Loucy (cell line): ENCODE data around the gene IL11.
"Not testable (repeated sequence)": the region's sequence is repeated elsewhere in the genome, so short reads cannot be mapped to it uniquely, and the experiment has no call there.

Source experiments
- H2AFZ ChIP-seq: fragments of 200-600 bp; sonication (generic); 2 replicates; pipeline ENCODE4 v1.6.0; 2016; ENCODE audit warnings: antibody characterized with exemption, mild to moderate bottlenecking, low read length, moderate library complexity
- H3F3A ChIP-seq: fragments of 200-600 bp; 2 replicates; pipeline ENCODE4 v1.6.0; 2016; ENCODE audit warnings: antibody characterized with exemption, low read depth, mild to moderate bottlenecking
- H3K27me3 ChIP-seq: fragments of 200-600 bp; sonication (generic); 2 replicates; pipeline ENCODE4 v1.6.1; 2014; ENCODE audit warnings: low read length, mild to moderate bottlenecking; ENCODE audit not compliant: insufficient read depth, poor library complexity, severe bottlenecking
- H3K36me3 ChIP-seq: fragments of 200-600 bp; sonication (generic); 2 replicates; pipeline ENCODE4 v1.6.1; 2016; ENCODE audit warnings: low read length; ENCODE audit not compliant: insufficient read depth
- H3K4me1 ChIP-seq: fragments of 200-600 bp; sonication (generic); 2 replicates; pipeline ENCODE4 v1.5.1; 2014; ENCODE audit warnings: low read length, mild to moderate bottlenecking; ENCODE audit not compliant: insufficient read depth, poor library complexity, severe bottlenecking
- H3K4me2 ChIP-seq: fragments of 200-600 bp; sonication (generic); 2 replicates; pipeline ENCODE4 v1.6.0; 2014; ENCODE audit warnings: antibody characterized with exemption, low read length, low read depth, mild to moderate bottlenecking; ENCODE audit not compliant: poor library complexity, severe bottlenecking
- H3K4me3 ChIP-seq: fragments of 200-600 bp; sonication (generic); 2 replicates; pipeline ENCODE4 v1.5.1; 2014; ENCODE audit warnings: low read length, mild to moderate bottlenecking, mixed read lengths; ENCODE audit not compliant: poor library complexity, severe bottlenecking
- H3K79me2 ChIP-seq: fragments of 200-600 bp; sonication (generic); 2 replicates; pipeline ENCODE4 v1.6.1; 2014; ENCODE audit warnings: low read length; ENCODE audit not compliant: insufficient read depth
- H3K9ac ChIP-seq: fragments of 200-600 bp; sonication (generic); 2 replicates; pipeline ENCODE4 v1.6.0; 2014; ENCODE audit warnings: mild to moderate bottlenecking, low read depth, low read length, moderate library complexity; ENCODE audit not compliant: poor library complexity, severe bottlenecking
- H3K9me2 ChIP-seq: fragments of 200-600 bp; sonication (generic); replicated peaks from 2 replicates; pipeline ENCODE4 v1.6.1; 2016; ENCODE audit warnings: low read depth, low read length, mixed read lengths
- H3K9me3 ChIP-seq: fragments of 200-600 bp; sonication (generic); 2 replicates; pipeline ENCODE4 v1.6.1; 2014; ENCODE audit warnings: mild to moderate bottlenecking, antibody characterized with exemption, low read length, low read depth; ENCODE audit not compliant: insufficient read depth
- H4K20me1 ChIP-seq: fragments of 200-600 bp; sonication (generic); 2 replicates; pipeline ENCODE4 v1.6.0; 2014; ENCODE audit warnings: antibody characterized with exemption, low read length, mild to moderate bottlenecking; ENCODE audit not compliant: insufficient read depth, poor library complexity, severe bottlenecking
- CTCF ChIP-seq: fragments of 200-600 bp; sonication (generic); conservative IDR thresholded peaks from 2 replicates; pipeline ENCODE4 v1.5.1; 2014; ENCODE audit warnings: mild to moderate bottlenecking, antibody characterized with exemption, low read length
- EZH2phosphoT487 ChIP-seq: fragments of 200-600 bp; IDR thresholded peaks from 2 replicates; pipeline ENCODE4 v1.6.1; 2018; ENCODE audit warnings: antibody characterized with exemption, mild to moderate bottlenecking, moderate library complexity, borderline replicate concordance

The IL11 gene

GRCh38 chr19:55418185-55418584 is 47.9 kb upstream of the IL11 start:
- Histone ChIP-seq H3K4me1 (peaks cover 19% of the 10 kb centered on the region), H3F3A (peaks cover 4% of the 10 kb centered on the region), H3K4me2 (no peak overlapping the region), H3K9ac (no peak overlapping the region), H3K4me3 (no peak overlapping the region), H3K9me2 (no peaks in the 10 kb centered on the region), H3K36me3 (no peaks in the 10 kb centered on the region), H4K20me1 (no peaks in the 10 kb centered on the region), H3K9me3 (no peaks in the 10 kb centered on the region), H3K79me2 (no peaks in the 10 kb centered on the region), H2AFZ (no peak overlapping the region), H3K27me3 (no peaks in the 10 kb centered on the region)
- TF ChIP-seq CTCF: peak; percentile 84
- TF ChIP-seq EZH2phosphoT487: no peak

- H3K36me3 ChIP-seq: peaks cover 6% of the 10 kb centered on the region; the same call in 1 of the 2 replicates
- peaks cover 5% of the 10 kb centered on the region for H3K27me3 ChIP-seq
- no peaks in the 10 kb centered on the region for H3K9me2 ChIP-seq
- H3K79me2 ChIP-seq: peaks cover 23% of the 10 kb centered on the region
- TF ChIP-seq CTCF: no peak
- no peak for TF ChIP-seq EZH2phosphoT487
- no peak overlapping the region for H2AFZ ChIP-seq
- no peak overlapping the region for H3K4me3 ChIP-seq
- peaks cover 22% of the 10 kb centered on the region for H3K4me1 ChIP-seq
- H3K9me3 ChIP-seq: no peaks in the 10 kb centered on the region
- H4K20me1 ChIP-seq: peaks cover 21% of the 10 kb centered on the region
- H3F3A ChIP-seq: no peaks in the 10 kb centered on the region
- no peak overlapping the region for H3K4me2 ChIP-seq
- H3K9ac ChIP-seq: no peak overlapping the region
These were observed 39.9 kb upstream of the IL11 start for GRCh38 chr19:55410168-55410567.

DNA sequence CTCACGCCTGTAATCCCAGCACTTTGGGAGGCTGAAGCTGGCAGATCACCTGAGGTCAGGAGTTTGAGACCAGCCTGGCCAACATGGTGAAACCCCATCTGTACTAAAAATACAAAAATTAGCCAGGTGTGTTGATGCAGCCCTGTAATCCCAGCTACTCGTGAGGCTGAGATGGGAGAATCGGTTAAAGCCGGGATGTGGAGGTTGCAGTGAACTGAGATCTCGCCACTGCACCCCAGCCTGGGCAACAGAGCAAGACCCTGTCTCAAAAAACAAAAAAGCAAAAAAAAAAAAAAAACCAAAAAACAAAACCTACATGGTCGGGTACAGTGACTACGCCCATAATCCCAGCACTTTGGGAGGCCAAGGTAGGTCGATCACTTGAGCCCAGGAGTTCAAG is 38.9 kb upstream of the IL11 start:
- Histone ChIP-seq H3K4me1 (peaks cover 27% of the 10 kb centered on the region), H3K36me3 (peaks cover 10% of the 10 kb centered on the region; the same call in 1 of the 2 replicates), H4K20me1 (peaks cover 25% of the 10 kb centered on the region), H3K79me2 (peaks cover 33% of the 10 kb centered on the region)
- H3K9ac ChIP-seq, H3K4me3 ChIP-seq, H3F3A ChIP-seq, H3K4me2 ChIP-seq, H3K9me2 ChIP-seq, H2AFZ ChIP-seq, H3K9me3 ChIP-seq, H3K27me3 ChIP-seq: not testable (repeated sequence)

GRCh38 chr19:55408533-55408872 is 38.2 kb upstream of the IL11 start:
- TF ChIP-seq CTCF (no peak), EZH2phosphoT487 (no peak)
- peaks cover 15% of the 10 kb centered on the region; the same call in 1 of the 2 replicates for H3K36me3 ChIP-seq
- peak overlapping the region; percentile 91 for H3K4me3 ChIP-seq
- peaks cover 31% of the 10 kb centered on the region for H4K20me1 ChIP-seq
- H3K79me2 ChIP-seq: peaks cover 39% of the 10 kb centered on the region
- no peaks in the 10 kb centered on the region for H3K9me2 ChIP-seq
- H3K4me2 ChIP-seq: peak overlapping the region; percentile 94
- no peaks in the 10 kb centered on the region for H3F3A ChIP-seq
- H2AFZ ChIP-seq: peak overlapping the region; percentile 95
- H3K4me1 ChIP-seq: peaks cover 31% of the 10 kb centered on the region
- H3K9me3 ChIP-seq: no peaks in the 10 kb centered on the region
- H3K9ac ChIP-seq: no peak overlapping the region
- peaks cover 5% of the 10 kb centered on the region for H3K27me3 ChIP-seq
